Limb (tissue), 2 donors: ENCODE data around the gene TRAPPC3.
A peak's percentile ranks its signal among the peaks of the same experiment; 100 is the strongest.
"Not testable (repeated sequence)": the region's sequence is repeated elsewhere in the genome, so short reads cannot be mapped to it uniquely, and the experiment has no call there.

Experiments used
- DNase-seq, 2 donors: peaks; one replicate each; pipeline ENCODE4 v3.0.0-alpha.2; 2016; ENCODE audit errors: extremely low spot score in 2 of 2

The TRAPPC3 gene

GRCh38 chr1:36166938-36167905 lies 17.9 kb upstream of the TRAPPC3 start:
- DNase-seq: no peak

- DNase-seq: no peak
Measured at GRCh38 chr1:36166136-36166535, 16.9 kb upstream of the TRAPPC3 start.

GRCh38 chr1:36165145-36165544 lies 15.9 kb upstream of the TRAPPC3 start:
- DNase-seq: no peak

DNA sequence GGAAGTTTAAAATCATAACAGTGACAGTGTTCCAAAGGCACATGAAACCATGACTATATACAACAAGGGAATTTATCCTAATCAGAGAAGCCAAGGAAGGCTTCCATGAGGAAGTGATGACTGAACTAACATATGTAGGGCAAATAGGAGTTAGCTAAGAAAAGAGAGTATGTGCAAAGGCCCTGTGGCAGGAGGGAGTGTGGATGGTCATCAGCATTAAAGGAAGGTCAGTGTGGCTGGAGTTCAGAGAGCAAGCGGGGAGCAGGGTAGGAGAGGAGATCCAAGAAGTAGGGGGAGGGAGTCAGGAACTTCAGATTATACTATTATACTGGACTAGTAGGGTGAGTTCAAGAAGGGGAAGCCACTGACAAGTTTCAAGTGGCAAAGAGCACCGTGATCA lies 15.1 kb upstream of the TRAPPC3 start:
- no peak for DNase-seq

DNA sequence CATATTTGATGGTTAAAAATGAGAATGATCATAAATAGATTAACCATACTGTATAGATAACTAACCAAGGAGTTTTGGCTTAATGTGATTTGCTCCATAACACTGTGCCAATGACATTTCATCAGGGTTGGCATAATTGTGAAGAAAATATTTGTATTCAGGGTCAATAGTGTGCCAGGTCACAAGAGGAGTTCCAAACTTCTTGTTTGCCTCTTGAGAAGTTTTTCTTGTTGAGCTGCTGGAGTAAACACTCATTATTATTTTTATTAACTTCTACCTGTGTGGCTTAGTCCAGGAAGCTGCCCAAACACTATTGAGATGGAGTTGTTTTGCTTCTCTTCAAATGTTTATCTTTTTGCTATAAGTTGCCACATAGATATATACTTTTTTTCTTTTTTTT lies 14.1 kb upstream of the TRAPPC3 start:
- DNase-seq: no peak

DNA sequence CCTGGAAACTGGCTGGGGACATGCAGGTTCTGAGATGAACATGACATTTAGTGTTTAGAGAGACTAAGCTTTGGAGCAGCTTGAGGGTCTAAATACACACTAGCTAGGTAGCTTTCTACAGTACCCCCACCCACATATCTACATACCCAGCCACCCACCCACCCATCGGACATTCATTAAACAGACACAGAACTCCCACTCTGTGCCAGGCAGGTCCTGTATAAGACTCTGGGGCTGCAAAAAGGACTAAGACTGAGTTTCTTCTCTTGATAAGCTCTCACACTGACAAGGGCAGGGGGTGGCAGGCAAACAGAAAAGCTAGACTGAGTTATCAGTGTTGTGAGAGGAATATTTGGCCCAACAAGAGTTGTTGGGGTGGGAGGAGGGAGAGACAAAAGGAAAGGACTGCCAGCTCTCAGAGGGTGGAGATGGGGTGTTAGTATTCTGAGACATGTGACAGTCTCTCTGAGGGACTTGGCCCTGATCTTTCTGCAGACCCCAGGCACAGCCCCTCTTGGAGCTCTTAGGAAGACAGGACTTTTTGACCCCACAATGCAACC lies 13.5 kb upstream of the TRAPPC3 start:
- no peak for DNase-seq

DNA sequence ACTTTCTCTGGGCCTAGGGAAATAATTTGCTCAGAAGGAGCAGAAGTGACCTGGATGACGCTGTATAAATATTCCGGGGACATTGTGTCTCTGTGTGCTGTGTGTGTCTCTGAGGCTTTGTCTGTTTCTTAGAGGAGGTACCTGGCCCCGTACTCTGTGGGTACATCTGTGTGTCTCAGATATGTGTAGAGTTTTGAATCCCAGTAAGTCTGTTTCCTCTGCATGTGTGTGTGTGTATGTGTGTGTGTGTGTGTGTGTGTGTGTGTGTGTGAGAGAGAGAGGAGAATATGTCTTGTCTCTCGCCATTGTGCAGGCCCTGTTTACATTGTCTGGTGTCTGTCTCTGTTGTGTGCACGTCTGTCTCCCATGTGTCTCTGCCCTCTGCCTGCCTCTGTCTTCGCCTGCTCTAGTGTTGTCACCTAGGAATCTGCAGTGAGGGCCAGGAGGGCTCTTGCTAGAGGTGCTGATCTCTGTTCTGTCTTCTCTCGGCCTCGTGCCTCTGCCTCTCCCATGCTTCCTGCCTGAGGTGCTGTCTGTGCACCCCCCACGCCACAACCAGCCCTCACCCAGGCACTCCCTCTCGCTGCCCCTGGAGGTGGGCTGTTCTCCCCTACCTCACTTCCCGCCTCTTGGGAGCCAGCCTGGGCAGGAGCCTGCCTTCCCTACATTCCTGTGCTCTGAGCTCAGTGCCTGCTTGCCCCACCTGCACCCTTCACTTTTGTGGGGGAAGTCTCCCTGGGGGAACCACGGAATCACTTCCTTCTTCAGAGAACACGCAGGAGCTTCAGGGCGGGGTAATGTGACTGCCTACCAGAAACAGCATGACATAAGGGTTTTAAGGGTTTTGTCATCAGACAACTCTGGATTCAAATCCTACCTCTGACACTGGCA lies 12.6 kb upstream of the TRAPPC3 start:
- DNase-seq: no peak

DNA sequence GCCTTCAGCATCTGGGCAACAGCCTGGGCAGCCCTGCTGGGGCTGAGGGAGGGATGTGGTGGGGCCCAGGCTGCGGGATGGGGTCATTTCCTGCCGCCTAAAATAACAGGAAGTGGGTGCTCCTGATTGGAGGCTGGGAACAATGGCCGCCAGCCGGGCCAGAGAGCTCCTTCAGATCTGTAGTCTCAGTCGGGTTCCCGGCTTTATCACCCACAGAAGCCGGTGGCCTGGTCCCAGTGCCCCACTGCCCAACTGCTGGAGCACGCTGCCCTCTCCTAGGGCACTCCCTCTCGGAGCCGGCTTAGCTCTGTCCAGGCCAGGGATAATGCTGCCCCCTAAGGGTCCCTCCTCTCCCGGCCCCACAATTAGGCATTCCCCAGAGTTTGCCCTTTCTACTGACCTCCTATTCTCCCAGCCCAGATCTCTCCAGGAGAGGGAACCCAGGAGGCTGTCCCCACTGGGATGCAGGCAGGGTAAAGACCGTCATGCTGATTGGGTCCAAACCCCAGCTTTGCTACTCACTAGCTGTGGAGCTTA lies 11.7 kb upstream of the TRAPPC3 start:
- peak in 1 of 2 donors; percentile 60 for DNase-seq

DNA sequence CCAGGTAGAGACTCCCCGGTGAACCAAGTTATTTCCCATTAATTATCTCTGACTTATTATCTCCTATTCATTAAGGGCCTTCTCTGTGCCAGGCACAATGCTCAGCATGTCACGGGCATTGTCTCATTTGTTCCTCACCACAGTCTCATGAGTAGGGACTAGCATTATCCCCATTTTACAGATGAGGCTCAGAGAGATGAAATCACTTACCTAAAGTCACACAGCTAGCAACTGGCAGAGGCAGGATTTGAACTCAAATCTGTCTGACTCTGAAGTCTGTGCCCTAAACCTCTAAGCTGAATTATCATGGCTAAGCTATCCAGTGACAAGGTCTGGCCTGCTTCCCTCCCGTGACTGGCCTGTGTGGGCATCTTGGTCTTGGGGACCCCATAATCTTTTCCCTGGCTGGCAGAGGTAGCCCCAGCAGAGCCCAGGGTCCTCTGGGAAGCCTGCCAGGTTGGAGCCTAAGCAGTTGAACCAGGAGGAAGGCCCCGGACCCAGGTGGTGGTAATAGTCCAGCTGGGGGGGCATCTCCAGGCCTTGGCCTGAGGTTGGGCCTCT lies 11.2 kb upstream of the TRAPPC3 start:
- DNase-seq: no peak

DNA sequence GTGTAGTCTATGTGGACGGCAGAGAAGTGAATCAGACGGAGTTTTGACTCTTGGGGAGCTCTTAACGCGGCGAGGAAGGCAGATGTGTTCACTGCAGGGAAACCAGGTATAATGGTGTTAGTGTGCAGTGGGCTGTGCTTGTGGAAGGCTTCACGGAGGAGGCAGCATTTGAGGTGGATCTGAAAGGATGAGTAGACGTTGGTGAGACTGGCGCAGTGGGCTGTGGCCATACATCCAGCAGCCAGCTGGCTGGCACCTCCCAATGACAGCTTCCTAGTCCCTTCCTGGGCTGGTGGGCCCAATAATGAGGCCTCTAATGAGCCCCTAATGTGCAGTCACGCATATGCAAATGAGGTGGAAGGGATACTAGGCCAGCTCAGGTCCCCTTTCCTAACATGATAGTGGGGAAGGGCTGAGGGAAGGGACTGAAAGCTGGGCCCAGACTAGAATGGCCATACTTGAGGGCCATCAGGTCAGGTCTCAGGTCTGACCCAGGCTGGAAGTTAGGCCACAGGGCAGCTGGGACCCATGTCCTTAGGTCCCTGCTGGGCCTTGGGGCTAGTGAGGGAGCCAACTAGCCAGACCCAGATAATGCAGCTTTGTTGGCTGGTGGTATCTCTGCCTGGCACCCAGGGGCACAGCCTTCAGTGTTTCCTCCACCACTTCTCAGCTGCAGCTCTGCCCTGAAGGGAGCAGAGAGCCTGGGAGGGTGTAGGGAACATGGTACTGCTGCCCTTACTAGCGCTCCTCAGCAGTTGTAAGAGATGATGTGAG lies 10.5 kb upstream of the TRAPPC3 start:
- DNase-seq: no peak

GRCh38 chr1:36158827-36159252 lies 9.6 kb upstream of the TRAPPC3 start:
- DNase-seq: not testable (repeated sequence)

GRCh38 chr1:36157973-36158826 lies 8.9 kb upstream of the TRAPPC3 start:
- DNase-seq: no peak

GRCh38 chr1:36157115-36157903 lies 8.0 kb upstream of the TRAPPC3 start:
- no peak for DNase-seq

DNA sequence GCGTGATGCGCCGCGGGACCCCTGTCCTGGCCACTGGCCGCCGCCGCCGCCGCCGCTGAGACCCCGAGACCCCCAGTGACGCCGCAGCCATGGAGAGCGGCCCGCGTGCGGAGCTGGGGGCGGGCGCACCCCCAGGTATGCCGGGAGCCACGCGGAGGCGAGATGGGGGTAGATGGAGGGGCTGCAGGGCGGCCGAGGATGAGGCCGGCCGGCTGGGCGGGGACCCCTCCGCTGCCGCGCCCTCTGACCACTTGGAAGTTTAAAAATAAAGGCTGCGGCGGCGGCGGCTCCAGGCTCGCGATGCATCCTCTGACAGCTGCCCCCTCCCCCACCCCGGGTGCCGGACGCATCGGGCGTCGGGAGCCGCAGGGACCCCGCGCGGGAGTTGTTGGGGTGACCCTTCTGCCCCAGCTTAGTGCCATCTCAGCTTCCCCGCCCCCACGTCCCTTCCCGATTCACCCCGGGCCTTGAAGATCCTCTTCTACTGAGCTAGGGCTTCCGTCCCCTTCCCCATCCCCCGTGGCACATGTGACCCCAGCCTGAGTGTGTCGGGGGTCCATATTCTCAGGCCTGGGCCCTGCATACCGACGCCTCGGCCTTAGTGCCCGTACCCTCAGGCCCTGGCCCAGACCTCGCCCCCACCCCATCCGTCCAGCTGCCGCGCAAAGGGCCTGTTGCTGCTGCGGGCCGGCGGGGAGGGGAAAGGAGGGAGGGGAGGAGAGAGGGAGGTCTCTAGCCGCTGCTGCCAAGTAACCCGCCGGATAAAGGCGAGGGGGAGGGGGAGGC lies 7.2 kb upstream of the TRAPPC3 start:
- peak; percentile 74 to 91 for DNase-seq

GRCh38 chr1:36155408-36156328 lies 6.4 kb upstream of the TRAPPC3 start, which contains the start of gene MAP7D1:
MAP7D1 (plus strand) TSS chr1:36156160; CDS start chr1:36156418, 258 bp downstream.
- peak; percentile 80 to 94 for DNase-seq

GRCh38 chr1:36154765-36155407 lies 5.6 kb upstream of the TRAPPC3 start:
- DNase-seq: peak in 1 of 2 donors; percentile 76
